Retina (tissue), 1 donor: ENCODE measurements around the gene GGCT.

ENCODE experiments used
- DNase-seq: peaks from one replicate; pipeline ENCODE4 v3.0.0-alpha.2; 2016

The GGCT gene

DNA sequence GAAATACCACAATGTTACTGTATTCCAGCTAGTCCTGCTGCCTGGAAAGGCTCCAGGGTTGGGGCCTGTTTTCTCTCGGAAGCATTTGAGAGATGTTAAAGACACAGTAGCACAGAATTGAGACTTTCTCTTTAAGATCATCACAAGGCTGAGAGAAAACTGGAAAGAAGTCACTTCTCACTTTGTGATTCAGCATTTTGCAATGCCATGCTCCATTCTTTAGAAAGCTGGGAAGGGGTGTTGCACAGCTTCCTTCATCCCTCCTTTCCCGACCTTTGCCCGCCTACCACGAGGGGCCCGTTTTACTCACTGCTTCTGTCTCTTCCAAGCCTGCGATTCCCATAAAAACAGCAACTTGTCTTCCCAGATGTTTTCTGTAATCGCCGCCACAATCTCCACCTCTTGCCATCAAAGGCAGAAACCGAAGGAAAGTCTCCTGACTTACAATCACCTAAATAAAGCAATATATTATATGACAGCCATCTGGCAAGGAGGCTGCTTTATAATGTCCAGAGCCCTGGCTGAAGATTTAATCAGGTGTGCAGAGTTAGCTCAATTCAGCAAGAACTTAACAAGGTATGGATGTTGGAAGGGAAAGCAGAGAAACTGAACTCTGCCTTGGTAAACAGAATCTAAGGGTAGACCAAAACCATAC lies 44.9 kb downstream of the GGCT start:
- no peak for DNase-seq

DNA sequence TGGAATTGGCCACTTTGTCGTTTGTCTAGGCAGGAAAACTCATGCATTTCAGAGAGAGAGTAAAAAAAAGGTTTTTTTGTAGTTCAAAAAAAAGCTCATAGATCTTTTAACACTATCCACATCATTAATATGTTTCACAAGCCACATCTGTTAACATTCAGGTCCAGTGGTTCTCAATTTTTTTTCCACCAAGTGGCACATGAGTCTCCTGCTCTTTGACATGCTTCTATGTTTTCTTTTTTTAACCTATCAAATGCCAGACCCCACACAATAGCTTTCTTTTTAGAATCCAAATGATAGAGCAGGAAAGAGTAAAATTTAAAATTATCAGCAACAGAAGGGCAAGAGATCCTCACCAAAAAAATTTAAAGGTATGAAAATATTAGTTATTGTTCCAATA lies 46.3 kb downstream of the GGCT start:
- DNase-seq, result no peak

DNA sequence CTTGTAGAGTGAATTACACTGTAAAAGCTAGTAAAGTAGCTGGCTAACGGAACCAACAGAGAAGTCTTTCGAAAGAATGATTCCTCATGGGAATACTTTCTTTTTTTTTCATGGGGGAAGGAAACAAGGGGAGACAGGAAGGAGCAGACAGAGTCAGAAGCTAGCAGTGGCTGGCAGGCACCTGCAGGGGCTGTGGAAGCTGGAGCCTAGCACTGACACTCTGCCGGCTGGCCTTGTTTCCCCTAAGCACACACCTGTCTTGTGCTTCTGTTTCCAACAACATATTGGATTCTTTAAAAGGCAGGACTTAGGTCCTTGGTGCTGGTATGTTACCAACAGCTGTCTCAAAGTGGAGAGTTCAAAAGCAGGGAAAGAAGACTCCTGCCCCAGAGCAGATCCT lies 50.7 kb downstream of the GGCT start:
- no peak for DNase-seq

GRCh38 chr7:30453016-30453415 lies 51.6 kb downstream of the GGCT start:
- no peak for DNase-seq

DNA sequence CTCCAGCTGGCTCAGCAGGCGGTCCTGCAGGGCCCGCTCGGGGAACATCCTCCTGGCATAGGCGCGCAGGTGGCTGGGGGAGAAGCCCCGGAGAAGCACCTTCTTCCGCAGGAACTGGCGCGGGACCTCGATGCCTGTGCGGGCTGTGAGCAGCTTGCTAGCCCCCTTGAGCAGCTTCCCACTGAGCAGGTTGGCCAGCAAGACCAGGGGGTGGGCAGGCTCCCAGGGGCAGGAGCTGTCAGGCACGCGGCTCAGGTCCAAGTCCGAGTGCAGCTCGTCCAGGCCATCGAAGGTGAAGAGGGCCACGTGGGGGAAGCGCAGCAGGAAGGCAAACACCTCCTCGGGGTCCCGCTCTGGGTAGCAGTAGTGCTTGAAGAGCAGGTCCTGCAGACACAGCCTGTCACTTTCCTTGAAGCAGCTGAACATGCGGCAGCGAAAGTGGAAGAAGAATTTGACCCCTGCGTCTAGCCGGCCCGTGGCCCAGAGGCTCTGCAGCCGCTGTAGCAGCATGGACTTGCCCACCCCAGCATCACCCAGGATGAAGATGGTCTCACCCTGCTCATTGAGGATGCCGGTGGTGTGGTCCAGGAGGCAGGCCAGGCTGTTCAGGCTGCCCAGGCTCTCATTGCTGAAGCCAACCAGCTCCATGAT lies 52.2 kb downstream of the GGCT start:
- no peak for DNase-seq

GRCh38 chr7:30451539-30452279 lies 52.9 kb downstream of the GGCT start:
- DNase-seq, result no peak

DNA sequence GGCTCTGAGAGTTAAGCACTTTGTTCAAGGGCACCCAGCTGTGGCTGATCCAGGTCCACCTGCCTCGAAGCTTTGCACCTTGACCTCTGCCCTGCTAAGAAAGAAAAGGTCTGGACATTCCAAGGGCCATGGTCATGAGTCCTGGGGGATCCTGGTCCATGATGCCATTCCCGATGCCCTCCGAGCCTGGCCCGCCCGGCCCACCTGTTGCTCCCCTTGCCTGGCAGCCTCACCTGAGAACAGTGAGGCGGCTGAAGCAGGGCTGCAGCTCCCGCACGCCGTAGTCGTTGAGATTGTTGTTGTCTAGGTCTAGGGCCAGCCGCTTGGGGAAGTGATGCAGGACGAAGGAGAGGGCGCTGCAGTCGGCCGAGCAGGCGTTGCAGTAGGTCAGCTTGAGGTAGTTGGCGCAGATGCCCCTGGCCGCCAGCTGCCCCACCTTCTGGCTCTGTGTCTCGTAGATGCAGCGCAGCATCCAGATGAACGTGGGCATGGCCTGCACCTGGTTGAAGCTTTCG lies 53.6 kb downstream of the GGCT start:
- DNase-seq, result no peak

- DNase-seq, result no peak
These were observed 54.2 kb downstream of the GGCT start for GRCh38 chr7:30450240-30450982.

- DNase-seq, result no peak
These were observed 56.0 kb downstream of the GGCT start for GRCh38 chr7:30448461-30449189.

DNA sequence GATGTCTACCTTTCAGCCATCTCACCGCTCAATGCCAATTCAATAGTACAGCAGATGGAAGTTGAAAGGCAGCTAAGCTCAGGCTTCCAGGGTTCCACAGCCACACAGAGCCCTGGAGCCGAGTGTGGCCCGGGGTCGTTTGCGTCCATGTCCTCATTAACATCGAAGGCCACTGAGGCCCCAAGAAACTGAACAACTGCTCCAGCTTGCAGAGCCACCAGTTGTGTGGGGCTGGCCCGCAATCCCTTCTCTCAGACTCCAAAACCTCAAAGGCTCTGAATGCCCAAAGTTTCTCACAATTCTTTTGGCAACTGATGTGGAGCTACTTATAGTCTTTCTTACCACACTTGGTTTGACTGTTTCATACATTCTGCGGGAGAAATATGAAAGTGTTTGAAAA lies 57.2 kb downstream of the GGCT start:
- DNase-seq, result no peak
